Anterior cingulate cortex (tissue), 58 donors: ENCODE measurements around the gene THSD8.

Experiments used
- DNase-seq, 58 donors: peaks; one replicate each; lab custom pipeline; 2025; lab: John Stamatoyannopoulos, UW

Gene THSD8

DNA sequence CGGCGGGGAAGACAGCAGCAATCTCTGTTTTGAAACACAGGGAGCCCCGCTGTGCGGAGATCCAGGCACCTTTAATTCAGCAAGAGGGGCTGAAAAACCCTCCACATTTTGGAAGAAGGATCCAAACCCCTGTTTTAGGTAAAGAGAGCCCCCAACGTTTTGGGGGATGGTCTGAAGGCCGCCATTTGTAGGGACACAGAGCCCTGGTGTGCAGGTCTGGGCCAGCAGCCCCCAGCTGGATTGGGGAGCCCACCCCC, 23.0 kb upstream of the THSD8 start:
- DNase-seq, result peak in 2 of 58 donors; percentile 51 to 60

GRCh38 chr19:12779162-12779993, 22.5 kb upstream of the THSD8 start:
- DNase-seq, result peak in 23 of 58 donors; percentile 6 to 55 (median 28)

- peak in 2 of 58 donors; percentile 75 to 80 for DNase-seq
Measured at GRCh38 chr19:12782174-12782423, 19.8 kb upstream of the THSD8 start.

GRCh38 chr19:12782424-12783290, 19.2 kb upstream of the THSD8 start:
- peak; percentile 55 to 95 (median 89) for DNase-seq

- peak in 1 of 58 donors; percentile 29 for DNase-seq
Measured at GRCh38 chr19:12783291-12783848, 18.5 kb upstream of the THSD8 start.

- peak in 6 of 58 donors; percentile 8 to 43 (median 21) for DNase-seq
Measured at GRCh38 chr19:12783849-12784393, 17.9 kb upstream of the THSD8 start.

DNA sequence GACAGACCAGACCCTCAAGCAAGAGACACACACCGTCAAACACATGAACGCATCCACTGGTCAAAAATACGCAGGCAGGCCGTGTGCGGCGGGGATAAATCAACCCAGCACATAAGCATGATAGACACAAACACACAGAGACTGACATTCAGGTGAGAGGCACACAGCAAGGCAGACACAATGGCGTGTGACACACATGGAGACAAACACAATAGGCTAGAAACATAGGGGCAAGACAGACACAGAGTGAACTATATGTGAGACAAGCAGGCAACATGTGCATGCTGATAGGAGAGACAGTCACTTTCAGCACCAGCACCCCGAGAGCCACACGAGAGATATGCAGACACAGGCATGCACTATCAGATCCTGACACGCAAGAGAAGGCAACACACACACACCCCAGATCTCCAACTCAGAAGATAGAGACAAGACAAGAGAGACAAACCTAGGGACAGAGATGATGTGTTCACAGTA, 17.4 kb upstream of the THSD8 start:
- DNase-seq, result peak in 2 of 58 donors; percentile 10 to 21

DNA sequence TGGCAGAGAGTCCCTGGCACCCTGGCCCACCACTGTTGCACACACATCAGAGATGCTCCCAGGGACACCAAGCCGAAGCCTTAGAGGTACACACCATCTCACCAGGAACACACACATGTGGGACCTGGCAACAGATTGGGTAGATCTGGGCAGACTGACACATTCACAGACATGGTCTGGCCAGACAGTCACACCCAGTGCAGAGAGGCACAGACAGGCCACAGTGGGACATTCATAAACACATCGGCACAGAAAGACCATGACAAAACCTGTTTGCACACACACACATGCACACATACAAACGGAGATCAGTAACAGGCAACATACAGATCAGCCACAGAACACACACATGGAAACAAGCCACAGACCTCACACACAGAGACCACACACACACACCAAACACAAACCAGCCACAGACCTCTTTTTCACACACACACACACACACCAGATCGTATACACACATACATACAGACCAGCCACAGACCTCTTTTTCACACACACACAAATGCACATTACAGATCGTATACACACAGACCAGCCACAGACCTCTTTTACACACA, 16.9 kb upstream of the THSD8 start:
- DNase-seq, result peak in 1 of 58 donors; percentile 5

DNA sequence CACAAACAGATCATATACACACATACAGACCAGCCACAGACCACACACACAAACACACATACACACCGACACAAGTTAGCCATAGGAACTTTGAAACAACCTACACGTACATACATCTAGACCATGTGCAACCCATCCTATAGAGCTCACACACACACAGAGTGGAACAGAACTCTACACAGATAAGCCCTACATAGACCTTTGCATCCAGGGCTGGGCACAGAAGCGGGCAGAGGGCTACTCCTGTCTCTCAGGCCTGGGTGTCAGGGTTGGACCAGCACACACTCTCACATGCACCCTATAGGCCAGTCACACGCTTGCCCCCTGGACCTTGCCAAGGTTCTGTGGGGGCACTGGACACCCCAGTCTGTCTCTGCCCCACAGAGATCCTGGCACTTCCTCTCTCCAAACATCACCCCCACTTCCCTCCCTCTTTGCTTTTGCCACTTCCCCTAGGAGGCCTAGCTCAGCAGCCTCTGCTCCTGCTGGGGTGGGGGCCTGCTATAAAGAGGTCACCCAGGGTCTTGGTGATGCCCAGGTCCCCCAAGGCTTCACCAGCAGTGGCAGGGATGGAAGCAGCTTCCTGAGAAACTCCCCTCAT, 16.3 kb upstream of the THSD8 start:
- DNase-seq, result peak in 15 of 58 donors; percentile 9 to 45 (median 25)

- DNase-seq, result peak in 51 of 58 donors; percentile 19 to 85 (median 60)
Measured at GRCh38 chr19:12786141-12786870, 15.6 kb upstream of the THSD8 start.

GRCh38 chr19:12786952-12787351, 14.9 kb upstream of the THSD8 start:
- DNase-seq, result no peak

GRCh38 chr19:12787458-12787857, 14.4 kb upstream of the THSD8 start:
- DNase-seq, result no peak

GRCh38 chr19:12788042-12788681, 13.7 kb upstream of the THSD8 start:
- no peak for DNase-seq

DNA sequence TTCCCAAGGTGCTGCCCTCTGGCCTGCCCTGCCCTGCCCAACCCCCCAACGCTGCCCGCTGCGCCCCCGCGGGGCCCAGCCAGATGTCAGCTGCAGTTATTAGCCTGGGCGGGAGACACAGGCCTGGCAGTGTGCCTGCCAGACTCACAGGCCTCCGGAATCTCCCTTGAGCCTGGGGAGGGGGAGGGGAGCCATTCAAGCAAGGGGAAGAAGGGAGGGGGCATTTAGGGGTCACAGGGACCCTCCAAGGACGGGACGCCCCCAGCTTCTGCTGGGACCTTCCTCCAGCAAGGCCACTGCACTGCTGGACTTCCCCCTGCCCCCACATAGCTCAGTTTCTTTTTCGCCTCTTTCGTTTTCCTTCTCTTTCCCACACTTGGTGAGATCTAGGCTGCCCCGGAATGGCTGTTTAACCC, 13.2 kb upstream of the THSD8 start:
- peak in 50 of 58 donors; percentile 6 to 78 (median 54) for DNase-seq

- peak in 6 of 58 donors; percentile 36 to 77 (median 44) for DNase-seq
Measured at GRCh38 chr19:12789098-12789903, 12.6 kb upstream of the THSD8 start.

- peak; percentile 46 to 97 (median 91) for DNase-seq
Measured at GRCh38 chr19:12789904-12790619, 11.8 kb upstream of the THSD8 start.

- DNase-seq, result peak in 8 of 58 donors; percentile 18 to 57 (median 42)
Measured at GRCh38 chr19:12790628-12791344, 11.1 kb upstream of the THSD8 start.
